ENCODE results near the gene PRAF2.

Gene PRAF2

DNA sequence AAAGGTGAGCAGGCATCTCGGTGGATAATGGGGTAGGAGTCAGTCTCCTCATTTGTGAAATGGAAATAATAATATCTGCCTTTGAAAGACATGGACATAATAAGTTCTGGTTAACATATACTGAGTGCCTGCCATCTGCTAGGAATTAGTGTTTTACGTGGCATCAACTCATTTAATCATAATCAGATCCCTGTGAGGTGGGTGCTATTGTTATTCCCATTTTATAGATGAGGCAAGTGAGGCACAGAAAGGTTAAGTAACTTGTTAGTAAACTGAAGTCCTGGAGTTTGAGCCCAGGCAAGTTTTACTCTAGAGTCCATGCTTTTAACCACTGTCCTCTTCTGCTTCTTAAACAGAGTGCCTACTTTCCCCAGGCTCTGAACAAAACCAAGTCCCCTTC, 7.5 kb downstream of the PRAF2 start:
- TF ChIP-seq, protein P1, sequence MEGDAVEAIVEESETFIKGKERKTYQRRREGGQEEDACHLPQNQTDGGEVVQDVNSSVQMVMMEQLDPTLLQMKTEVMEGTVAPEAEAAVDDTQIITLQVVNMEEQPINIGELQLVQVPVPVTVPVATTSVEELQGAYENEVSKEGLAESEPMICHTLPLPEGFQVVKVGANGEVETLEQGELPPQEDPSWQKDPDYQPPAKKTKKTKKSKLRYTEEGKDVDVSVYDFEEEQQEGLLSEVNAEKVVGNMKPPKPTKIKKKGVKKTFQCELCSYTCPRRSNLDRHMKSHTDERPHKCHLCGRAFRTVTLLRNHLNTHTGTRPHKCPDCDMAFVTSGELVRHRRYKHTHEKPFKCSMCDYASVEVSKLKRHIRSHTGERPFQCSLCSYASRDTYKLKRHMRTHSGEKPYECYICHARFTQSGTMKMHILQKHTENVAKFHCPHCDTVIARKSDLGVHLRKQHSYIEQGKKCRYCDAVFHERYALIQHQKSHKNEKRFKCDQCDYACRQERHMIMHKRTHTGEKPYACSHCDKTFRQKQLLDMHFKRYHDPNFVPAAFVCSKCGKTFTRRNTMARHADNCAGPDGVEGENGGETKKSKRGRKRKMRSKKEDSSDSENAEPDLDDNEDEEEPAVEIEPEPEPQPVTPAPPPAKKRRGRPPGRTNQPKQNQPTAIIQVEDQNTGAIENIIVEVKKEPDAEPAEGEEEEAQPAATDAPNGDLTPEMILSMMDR (IDR thresholded peaks at IDR 0.05; ENCODE audit: low read depth, low read length), result no peak
- no peak for TF ChIP-seq EZH2phosphoT487 (IDR thresholded peaks at IDR 0.05; ENCODE audit: low read depth)
- Histone ChIP-seq H2AFZ (ENCODE audit: low read depth, low read length) (no peak overlapping the region), H4K20me1 (ENCODE audit: insufficient read depth, low read length) (no peaks in the 10 kb centered on the region), H3K4me1 (ENCODE audit: low read length) (no peaks in the 10 kb centered on the region), H3K4me2 (ENCODE audit: low read length) (no peak overlapping the region), H3K9ac (ENCODE audit: low read length) (no peak overlapping the region), H3K4me3 (ENCODE audit: low read length) (no peak overlapping the region), H3K27me3 (ENCODE audit: low read depth, low read length) (no peaks in the 10 kb centered on the region), H3K27ac (ENCODE audit: low read length) (no peak overlapping the region), H3K79me2 (ENCODE audit: low read length) (no peaks in the 10 kb centered on the region), H3K36me3 (replicated peaks; ENCODE audit: low read depth, low read length) (no peaks in the 10 kb centered on the region), H3K9me3 (ENCODE audit: insufficient read depth, low read length) (no peaks in the 10 kb centered on the region)

DNA sequence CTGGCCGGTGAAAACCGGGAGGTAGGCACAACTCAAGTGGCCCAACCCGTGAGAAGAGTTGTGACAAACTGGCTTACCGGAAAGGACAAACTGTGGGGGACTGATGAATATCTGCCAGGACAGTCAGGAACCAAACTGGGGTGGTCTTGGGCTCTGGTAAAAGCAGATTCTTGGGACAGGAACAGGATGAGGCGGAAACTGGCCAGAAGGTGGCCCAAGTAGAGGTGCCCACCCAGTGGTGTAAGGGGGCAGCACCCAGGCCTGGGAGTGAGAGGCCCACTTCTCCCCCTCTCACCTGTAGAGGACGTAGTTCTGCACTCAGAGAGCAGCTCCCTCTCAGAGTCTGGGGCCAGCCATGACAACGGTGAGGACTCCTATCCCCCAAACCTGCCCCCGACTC, 9.1 kb downstream of the PRAF2 start:
- Histone ChIP-seq H3K9ac (ENCODE audit: low read length) (no peak overlapping the region), H3K4me2 (ENCODE audit: low read length) (no peak overlapping the region), H3K27me3 (ENCODE audit: low read depth, low read length) (no peaks in the 10 kb centered on the region), H3K9me3 (ENCODE audit: insufficient read depth, low read length) (no peaks in the 10 kb centered on the region), H4K20me1 (ENCODE audit: insufficient read depth, low read length) (no peaks in the 10 kb centered on the region), H3K27ac (ENCODE audit: low read length) (no peak overlapping the region), H3K4me3 (ENCODE audit: low read length) (no peak overlapping the region), H3K79me2 (ENCODE audit: low read length) (no peaks in the 10 kb centered on the region), H3K36me3 (replicated peaks; ENCODE audit: low read depth, low read length) (no peaks in the 10 kb centered on the region), H2AFZ (ENCODE audit: low read depth, low read length) (no peak overlapping the region), H3K4me1 (ENCODE audit: low read length) (no peaks in the 10 kb centered on the region)
- TF ChIP-seq, protein P1 (IDR thresholded peaks at IDR 0.05; ENCODE audit: low read depth, low read length), result no peak
- TF ChIP-seq EZH2phosphoT487 (IDR thresholded peaks at IDR 0.05; ENCODE audit: low read depth), result no peak

DNA sequence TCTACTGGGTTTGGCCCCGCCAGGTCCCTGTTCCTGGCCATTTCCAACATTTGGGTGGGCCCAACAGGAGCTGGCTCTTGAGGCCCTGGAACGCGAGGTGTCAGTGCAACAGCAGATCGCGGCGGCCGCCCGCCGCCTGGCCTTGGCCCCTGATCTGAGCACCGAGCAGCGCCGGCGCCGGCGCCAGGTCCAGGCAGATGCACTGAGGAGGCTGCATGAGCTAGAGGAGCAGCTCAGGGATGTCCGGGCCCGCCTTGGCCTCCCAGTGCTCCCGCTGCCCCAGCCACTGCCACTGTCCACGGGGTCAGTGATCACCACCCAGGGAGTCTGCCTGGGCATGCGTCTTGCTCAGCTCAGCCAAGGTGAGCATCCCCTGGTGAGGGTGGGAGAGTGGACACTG, 9.5 kb downstream of the PRAF2 start:
- Histone ChIP-seq H3K4me2 (ENCODE audit: low read length) (no peak overlapping the region), H3K27me3 (ENCODE audit: low read depth, low read length) (no peaks in the 10 kb centered on the region), H2AFZ (ENCODE audit: low read depth, low read length) (no peak overlapping the region), H3K4me3 (ENCODE audit: low read length) (no peak overlapping the region), H3K4me1 (ENCODE audit: low read length) (no peaks in the 10 kb centered on the region), H3K27ac (ENCODE audit: low read length) (no peak overlapping the region), H3K9ac (ENCODE audit: low read length) (no peak overlapping the region), H3K9me3 (ENCODE audit: insufficient read depth, low read length) (no peaks in the 10 kb centered on the region), H3K79me2 (ENCODE audit: low read length) (no peaks in the 10 kb centered on the region), H3K36me3 (replicated peaks; ENCODE audit: low read depth, low read length) (no peaks in the 10 kb centered on the region), H4K20me1 (ENCODE audit: insufficient read depth, low read length) (no peaks in the 10 kb centered on the region)
- no peak for TF ChIP-seq EZH2phosphoT487 (IDR thresholded peaks at IDR 0.05; ENCODE audit: low read depth)
- TF ChIP-seq, protein P1 (IDR thresholded peaks at IDR 0.05; ENCODE audit: low read depth, low read length), result no peak

DNA sequence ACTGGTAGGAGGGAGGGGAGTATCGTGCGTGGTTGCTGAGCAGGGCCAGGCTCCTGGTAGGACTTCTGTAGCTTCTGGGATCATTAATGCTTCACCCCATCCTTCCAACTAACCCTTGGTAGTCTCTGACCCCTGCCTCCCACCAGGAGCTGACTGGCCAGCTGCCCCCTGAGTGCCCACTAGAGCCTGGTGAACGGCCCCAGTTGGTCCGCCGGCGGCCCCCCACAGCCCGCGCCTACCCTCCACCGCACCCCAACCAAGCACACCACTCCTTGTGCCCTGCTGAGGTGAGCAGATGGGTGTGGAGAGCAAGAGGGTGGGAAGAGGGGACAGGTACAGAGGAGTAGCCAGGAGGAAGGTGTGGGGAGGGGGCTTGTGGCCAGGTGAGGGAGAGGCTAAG, 10.1 kb downstream of the PRAF2 start:
- Histone ChIP-seq H3K27me3 (ENCODE audit: low read depth, low read length) (no peaks in the 10 kb centered on the region), H3K79me2 (ENCODE audit: low read length) (no peaks in the 10 kb centered on the region), H3K27ac (ENCODE audit: low read length) (no peak overlapping the region), H3K36me3 (replicated peaks; ENCODE audit: low read depth, low read length) (no peaks in the 10 kb centered on the region), H3K9ac (ENCODE audit: low read length) (no peak overlapping the region), H3K4me3 (ENCODE audit: low read length) (no peak overlapping the region), H3K4me2 (ENCODE audit: low read length) (no peak overlapping the region), H4K20me1 (ENCODE audit: insufficient read depth, low read length) (no peaks in the 10 kb centered on the region), H2AFZ (ENCODE audit: low read depth, low read length) (no peak overlapping the region), H3K4me1 (ENCODE audit: low read length) (no peaks in the 10 kb centered on the region), H3K9me3 (ENCODE audit: insufficient read depth, low read length) (no peaks in the 10 kb centered on the region)
- TF ChIP-seq, protein P1 (IDR thresholded peaks at IDR 0.05; ENCODE audit: low read depth, low read length), result no peak
- TF ChIP-seq EZH2phosphoT487 (IDR thresholded peaks at IDR 0.05; ENCODE audit: low read depth), result no peak

All from OCI-LY3 (cell line).